ENCODE data around the gene COPS2. TPM values are rescaled to one million over a fixed set of nuclear protein-coding genes. Genes with fewer than 3 reads are reported as not detected.
A peak's percentile ranks its signal among the peaks of the same experiment; 100 is the strongest.

Gene COPS2
- total RNA-seq, 1 experiment from 2014 or later: 223 TPM

- in situ Hi-C loops (cut with HindIII; ENCODE audit: low sequenced_read_pairs): no loop called here
- DNase-seq (ENCODE audit: low spot score): no peak
These were observed 12.6 kb upstream of the COPS2 start for GRCh38 chr15:49168016-49168415.

GRCh38 chr15:49164865-49165264 lies 9.5 kb upstream of the COPS2 start:
- DNase-seq (ENCODE audit: low spot score): no peak
- in situ Hi-C loops (cut with HindIII; ENCODE audit: low sequenced_read_pairs): no loop called here

DNA sequence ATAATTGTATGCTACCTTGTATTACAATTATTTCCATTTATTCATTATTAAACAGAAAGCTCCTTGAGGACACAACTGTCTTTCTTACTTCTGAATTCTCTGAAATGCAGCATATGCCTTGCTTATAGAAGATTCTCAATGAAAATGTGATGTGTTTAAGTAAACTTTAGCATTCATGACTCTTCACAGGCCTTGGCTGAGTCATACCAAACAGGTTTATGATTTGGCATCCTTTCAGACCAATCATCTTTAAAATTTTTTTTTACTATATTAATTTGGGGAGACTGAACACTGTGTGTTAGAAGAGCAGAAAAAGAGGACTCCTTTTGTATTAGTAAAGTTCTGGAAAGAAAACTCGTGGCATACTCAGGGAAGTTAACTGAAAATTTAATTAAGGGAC lies 8.3 kb upstream of the COPS2 start:
- DNase-seq (ENCODE audit: low spot score): no peak
- in situ Hi-C loops (cut with HindIII; ENCODE audit: low sequenced_read_pairs): no loop called here

DNA sequence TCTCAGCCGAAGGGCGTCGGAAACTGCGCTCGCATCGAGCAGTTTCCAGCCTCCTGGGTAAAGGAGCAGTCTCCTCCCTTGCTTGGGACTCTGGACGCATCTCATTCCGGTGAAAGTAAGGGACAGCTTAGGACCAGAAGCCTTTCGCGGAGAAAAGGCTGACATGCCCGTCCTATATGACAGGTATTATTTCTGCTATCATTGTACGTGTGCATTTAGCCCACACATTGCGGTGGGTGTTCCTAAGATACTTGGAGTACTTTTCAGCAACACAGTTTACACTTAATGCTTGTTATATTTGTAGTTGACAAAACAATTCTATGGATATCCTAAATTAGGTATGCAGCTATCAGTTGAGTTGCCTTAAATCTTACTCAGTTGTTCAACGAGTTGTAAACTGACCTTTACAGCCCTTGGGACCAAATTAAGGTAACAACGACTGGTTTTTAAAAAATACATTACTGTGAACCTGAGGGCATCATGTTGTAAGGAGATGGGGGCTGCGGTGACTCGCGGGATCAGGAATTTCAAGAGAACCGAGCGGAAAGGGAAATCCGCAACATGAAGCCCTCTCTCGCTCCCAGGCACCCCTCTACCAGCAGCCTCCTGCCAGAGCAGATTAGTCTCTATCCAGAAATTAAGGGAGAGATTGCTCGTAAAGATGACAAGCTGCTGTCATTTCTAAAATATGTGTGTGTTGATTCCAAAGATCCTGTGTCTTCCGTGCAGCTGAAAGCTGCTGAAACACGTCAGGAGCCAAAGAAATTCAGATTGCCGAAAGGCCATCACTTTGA lies 632 bp upstream of the COPS2 start:
- peak; percentile 38 for DNase-seq (ENCODE audit: low spot score)
- in situ Hi-C loops (cut with HindIII; ENCODE audit: low sequenced_read_pairs): no loop called here

DNA sequence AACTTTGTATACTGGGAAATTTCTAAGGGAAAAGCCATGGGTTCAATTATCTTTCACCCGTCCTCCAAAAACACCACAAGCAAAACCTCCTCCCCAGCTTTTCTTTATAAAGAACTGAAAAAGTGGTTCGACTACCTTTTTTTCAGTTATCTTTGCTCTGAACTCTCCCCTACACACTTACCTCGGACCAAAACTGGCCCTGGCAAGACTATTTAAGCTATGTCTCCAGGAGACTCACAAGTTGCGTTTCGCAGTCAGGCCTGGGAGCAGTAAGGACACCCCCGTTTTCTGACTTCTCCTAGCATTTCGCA lies 645 bp downstream of the COPS2 start:
- DNase-seq (ENCODE audit: low spot score): no peak

GRCh38 chr15:49154359-49154758 lies 1.0 kb downstream of the COPS2 start:
- no peak for DNase-seq (ENCODE audit: low spot score)
- in situ Hi-C loops (cut with HindIII; ENCODE audit: low sequenced_read_pairs): no loop called here

More for the DNA sequence above, 645 bp downstream of the COPS2 start:
- in situ Hi-C loops (cut with HindIII; ENCODE audit: low sequenced_read_pairs): no loop called here

DNA sequence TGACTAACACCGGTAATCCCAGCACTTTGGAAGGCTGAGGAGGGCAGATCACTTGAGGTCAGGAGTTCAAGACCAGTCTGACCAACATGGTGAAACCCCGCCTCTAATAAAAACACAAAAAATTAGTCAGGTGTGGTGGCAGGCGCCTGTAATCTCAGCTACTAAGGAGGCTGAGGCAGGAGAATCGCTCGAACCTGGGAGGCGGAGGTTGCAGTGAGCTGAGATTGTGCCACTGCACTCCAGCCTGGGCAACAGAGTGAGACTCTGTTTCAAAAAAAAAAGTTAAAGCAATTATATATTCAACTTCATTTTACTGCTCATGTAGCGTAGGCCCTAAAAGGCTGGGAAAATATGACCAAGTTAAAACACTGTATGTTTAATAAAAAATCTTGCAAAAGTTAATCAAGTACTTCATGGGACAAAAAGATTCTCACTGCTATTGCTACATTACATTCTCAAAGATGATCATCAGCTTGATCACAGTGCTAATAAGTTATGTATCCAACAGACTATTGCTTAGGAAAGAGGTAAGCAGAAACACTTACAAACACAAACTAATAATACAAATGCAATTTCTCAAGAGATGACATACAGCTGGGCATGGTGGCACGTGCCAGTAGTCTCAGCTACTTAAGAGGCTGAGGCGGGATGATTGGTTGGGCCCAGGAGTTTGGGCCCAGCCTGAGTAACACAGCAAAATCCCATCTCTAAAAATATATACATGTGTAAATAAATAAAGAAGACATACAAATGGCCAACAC lies 2.7 kb downstream of the COPS2 start:
- in situ Hi-C loops (cut with HindIII; ENCODE audit: low sequenced_read_pairs): no loop called here
- DNase-seq (ENCODE audit: low spot score): no peak

DNA sequence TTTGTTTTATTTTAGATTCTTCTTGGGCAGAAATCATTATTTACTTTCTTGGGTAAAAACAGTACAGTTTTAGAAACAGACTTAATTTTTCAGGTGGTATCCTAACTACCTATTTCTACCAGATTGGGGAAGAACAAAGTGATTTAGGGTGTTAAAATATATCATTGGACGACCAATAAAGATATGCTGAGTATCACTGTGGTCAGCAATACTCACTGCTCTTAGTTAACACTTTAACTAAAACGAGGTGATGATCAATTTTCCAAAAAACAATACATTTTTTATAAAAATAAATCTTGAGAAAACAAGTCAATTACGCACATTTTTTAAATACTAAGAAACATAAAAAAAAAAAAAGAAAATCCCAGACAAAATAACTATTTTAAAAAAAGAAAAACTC lies 3.6 kb downstream of the COPS2 start:
- in situ Hi-C loops (cut with HindIII; ENCODE audit: low sequenced_read_pairs): no loop called here
- DNase-seq (ENCODE audit: low spot score): no peak

DNA sequence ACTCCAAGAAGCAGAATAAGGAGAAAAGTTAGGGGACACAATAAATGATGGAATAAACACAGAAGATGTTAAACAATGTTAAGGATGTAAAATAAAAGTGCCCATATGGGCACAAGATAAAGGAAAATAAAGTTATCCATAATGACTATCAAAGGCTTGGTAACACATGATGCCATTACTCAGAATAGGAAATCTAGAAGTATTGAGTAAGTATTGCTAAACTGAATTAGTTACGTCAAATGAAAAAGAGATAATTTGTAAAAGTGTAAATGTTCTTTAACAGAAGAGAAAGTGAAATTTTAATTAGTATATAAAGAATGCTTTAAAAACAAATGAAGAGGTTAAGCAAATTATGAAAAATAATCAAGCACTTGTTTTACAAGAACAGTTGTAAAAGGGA lies 6.7 kb downstream of the COPS2 start:
- no peak for DNase-seq (ENCODE audit: low spot score)
- in situ Hi-C loops (cut with HindIII; ENCODE audit: low sequenced_read_pairs): no loop called here

GRCh38 chr15:49148298-49148697 lies 7.1 kb downstream of the COPS2 start:
- DNase-seq (ENCODE audit: low spot score): no peak

GRCh38 chr15:49145651-49146609 lies 9.5 kb downstream of the COPS2 start:
- in situ Hi-C loops (cut with HindIII; ENCODE audit: low sequenced_read_pairs): no loop called here
- DNase-seq (ENCODE audit: low spot score): peak; percentile 75

More at GRCh38 chr15:49148298-49148697, 7.1 kb downstream of the COPS2 start:
- in situ Hi-C loops (cut with HindIII; ENCODE audit: low sequenced_read_pairs): no loop called here

DNA sequence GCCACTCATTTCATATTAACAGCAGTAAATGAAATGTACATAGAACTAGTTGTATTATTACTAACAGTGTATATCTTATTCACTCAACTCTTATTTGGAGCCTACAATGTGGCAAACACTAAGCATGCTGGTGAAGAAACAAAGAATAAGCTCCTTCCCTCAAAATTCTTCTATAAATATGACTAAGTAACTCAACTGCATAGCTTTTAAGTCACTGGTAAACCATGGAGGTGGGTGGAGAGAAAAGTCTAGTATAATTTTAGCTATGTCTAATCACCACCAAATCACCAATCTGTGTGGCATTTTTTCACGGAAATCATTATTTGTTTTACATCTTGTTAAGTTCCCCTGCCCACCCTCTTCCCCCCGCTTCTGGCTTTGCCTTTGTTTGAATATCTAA lies 17.5 kb downstream of the COPS2 start:
- in situ Hi-C loops (cut with HindIII; ENCODE audit: low sequenced_read_pairs): no loop called here
- no peak for DNase-seq (ENCODE audit: low spot score)

DNA sequence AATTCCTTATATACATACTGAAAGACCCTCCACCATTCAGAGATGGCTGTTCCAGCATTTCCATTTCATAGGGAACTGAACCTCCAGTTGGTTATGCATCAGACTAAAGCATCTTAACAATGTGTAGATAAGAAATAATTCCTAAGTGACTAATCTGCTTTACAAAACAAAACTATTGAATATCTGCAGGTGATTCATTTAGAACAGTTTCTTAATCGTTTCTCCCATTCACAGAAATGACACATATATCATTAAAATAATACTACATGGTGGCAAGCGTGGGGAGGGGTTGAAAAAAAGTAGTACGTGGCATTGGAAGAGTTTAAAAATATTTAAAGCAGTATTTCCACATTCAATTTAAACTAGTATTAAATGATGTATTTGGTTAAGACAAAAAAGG lies 19.5 kb downstream of the COPS2 start:
- in situ Hi-C loops (cut with HindIII; ENCODE audit: low sequenced_read_pairs): no loop called here
- DNase-seq (ENCODE audit: low spot score): no peak

- DNase-seq (ENCODE audit: low spot score): no peak
- in situ Hi-C loops (cut with HindIII; ENCODE audit: low sequenced_read_pairs): no loop called here
These were observed 20.0 kb downstream of the COPS2 start for GRCh38 chr15:49135342-49135857.

DNA sequence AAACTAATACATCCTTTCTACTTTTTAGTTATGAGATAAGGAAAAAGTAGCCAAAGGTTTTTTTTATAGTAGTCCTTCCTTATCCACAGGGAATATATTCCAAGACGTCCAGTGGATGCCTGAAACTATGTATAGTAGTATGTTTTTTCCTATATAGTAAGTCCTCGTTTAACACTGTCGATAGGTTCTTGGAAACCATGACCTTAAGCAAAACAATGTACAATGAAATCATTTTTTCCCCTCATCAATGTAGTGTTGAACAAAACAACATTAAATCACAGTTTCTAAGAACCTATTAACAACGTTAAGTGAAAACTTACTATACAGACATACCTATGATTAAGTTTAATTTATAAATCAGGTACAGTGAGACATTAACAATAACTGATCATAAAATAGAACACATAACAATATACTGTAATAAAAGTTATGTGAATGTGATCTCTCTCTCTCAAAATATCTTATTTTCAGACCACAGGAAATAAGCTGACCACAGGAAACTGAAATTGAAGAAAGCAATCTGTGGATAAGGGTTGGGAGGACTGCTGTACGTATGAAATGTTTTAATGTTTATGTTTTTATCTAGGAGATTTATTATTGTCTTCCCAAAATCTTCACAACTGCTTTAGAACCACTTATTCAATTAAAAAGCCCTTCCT lies 20.6 kb downstream of the COPS2 start:
- no peak for DNase-seq (ENCODE audit: low spot score)
- in situ Hi-C loops (cut with HindIII; ENCODE audit: low sequenced_read_pairs): no loop called here

GRCh38 chr15:49131403-49131802 lies 24.0 kb downstream of the COPS2 start:
- no peak for DNase-seq (ENCODE audit: low spot score)
- in situ Hi-C loops (cut with HindIII; ENCODE audit: low sequenced_read_pairs): no loop called here

DNA sequence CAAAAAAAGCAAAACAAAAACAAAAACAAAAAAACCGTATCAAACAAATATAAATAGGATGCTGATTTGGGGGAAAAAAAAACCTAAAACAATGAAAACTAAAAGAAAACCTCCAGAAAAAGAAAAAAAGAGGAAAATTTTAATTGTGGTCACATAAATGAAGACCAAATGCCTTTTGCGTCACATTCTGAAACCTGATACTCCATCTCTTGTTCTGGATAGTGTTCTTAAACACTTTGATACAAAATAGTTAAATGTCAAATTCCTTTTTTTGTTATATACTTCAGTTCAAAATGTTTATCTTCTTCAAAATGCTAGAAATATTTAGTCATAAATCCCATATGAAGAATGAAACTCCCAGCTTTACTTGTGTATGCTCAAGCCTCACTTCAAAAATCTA lies 31.0 kb downstream of the COPS2 start:
- in situ Hi-C loops (cut with HindIII; ENCODE audit: low sequenced_read_pairs): no loop called here
- DNase-seq (ENCODE audit: low spot score): no peak

GRCh38 chr15:49122541-49123062 lies 32.8 kb downstream of the COPS2 start:
- DNase-seq (ENCODE audit: low spot score): no peak
- in situ Hi-C loops (cut with HindIII; ENCODE audit: low sequenced_read_pairs): no loop called here

GRCh38 chr15:49121901-49122300 lies 33.5 kb downstream of the COPS2 start:
- DNase-seq (ENCODE audit: low spot score): no peak
- in situ Hi-C loops (cut with HindIII; ENCODE audit: low sequenced_read_pairs): no loop called here

Data from G401 (cell line).